GM19467 (cell line): ENCODE data around the gene CEP85L.

Experiments
- ATAC-seq: cut with Tn5 transposase; IDR thresholded peaks from one replicate; pipeline ENCODE4 v1.9.1; 2021; ENCODE audit warnings: mild to moderate bottlenecking, moderate library complexity; ENCODE audit not compliant: unreplicated experiment

CEP85L gene

GRCh38 chr6:118580585-118581419, 70.6 kb downstream of the CEP85L start:
- ATAC-seq, result no peak

GRCh38 chr6:118579786-118580185, 71.6 kb downstream of the CEP85L start:
- no peak for ATAC-seq

- ATAC-seq, result no peak
These were observed 72.8 kb downstream of the CEP85L start for GRCh38 chr6:118578617-118579016.

GRCh38 chr6:118577972-118578371, 73.4 kb downstream of the CEP85L start:
- ATAC-seq, result no peak

- ATAC-seq, result no peak
These were observed 77.1 kb downstream of the CEP85L start for GRCh38 chr6:118574051-118574865.

GRCh38 chr6:118571121-118571520, 80.3 kb downstream of the CEP85L start:
- no peak for ATAC-seq

- no peak for ATAC-seq
These were observed 81.9 kb downstream of the CEP85L start for GRCh38 chr6:118569498-118569897.

- ATAC-seq, result no peak
These were observed 83.4 kb downstream of the CEP85L start for GRCh38 chr6:118567974-118568373.

- peak; percentile 98 for ATAC-seq
These were observed 86.0 kb downstream of the CEP85L start for GRCh38 chr6:118565311-118565960.

- ATAC-seq, result no peak
These were observed 88.4 kb downstream of the CEP85L start for GRCh38 chr6:118562959-118563358.

- ATAC-seq, result no peak
These were observed 89.1 kb downstream of the CEP85L start for GRCh38 chr6:118562248-118562647.

- no peak for ATAC-seq
These were observed 91.7 kb downstream of the CEP85L start for GRCh38 chr6:118559659-118560058.

GRCh38 chr6:118558464-118559217, 92.8 kb downstream of the CEP85L start:
- ATAC-seq, result no peak

GRCh38 chr6:118554698-118555097, 96.7 kb downstream of the CEP85L start:
- no peak for ATAC-seq

- ATAC-seq, result no peak
These were observed 98.3 kb downstream of the CEP85L start for GRCh38 chr6:118553132-118553531.

GRCh38 chr6:118551063-118552053, 100.0 kb downstream of the CEP85L start:
- ATAC-seq, result peak; percentile 69

GRCh38 chr6:118548613-118549012, 102.8 kb downstream of the CEP85L start:
- ATAC-seq, result no peak

- ATAC-seq, result no peak
These were observed 103.3 kb downstream of the CEP85L start, which contains the start of gene PLN for GRCh38 chr6:118548136-118548535. Gene PLN, plus strand, starts transcription at chr6:118548296. Its CDS starts 10,626 bp downstream, at chr6:118558922.

GRCh38 chr6:118546880-118547218, 104.5 kb downstream of the CEP85L start:
- no peak for ATAC-seq
